HG03103 (cell line): ENCODE measurements around the gene TMEM87A.
"Not testable (repeated sequence)": the region's sequence is repeated elsewhere in the genome, so short reads cannot be mapped to it uniquely, and the experiment has no call there.

ENCODE experiments used
- ATAC-seq: cut with Tn5 transposase; IDR thresholded peaks from one replicate; pipeline ENCODE4 v1.9.1; 2021; ENCODE audit warnings: low read depth; ENCODE audit not compliant: unreplicated experiment

TMEM87A gene

GRCh38 chr15:42273900-42274701 lies 868 bp upstream of the TMEM87A start:
- ATAC-seq, result no peak

DNA sequence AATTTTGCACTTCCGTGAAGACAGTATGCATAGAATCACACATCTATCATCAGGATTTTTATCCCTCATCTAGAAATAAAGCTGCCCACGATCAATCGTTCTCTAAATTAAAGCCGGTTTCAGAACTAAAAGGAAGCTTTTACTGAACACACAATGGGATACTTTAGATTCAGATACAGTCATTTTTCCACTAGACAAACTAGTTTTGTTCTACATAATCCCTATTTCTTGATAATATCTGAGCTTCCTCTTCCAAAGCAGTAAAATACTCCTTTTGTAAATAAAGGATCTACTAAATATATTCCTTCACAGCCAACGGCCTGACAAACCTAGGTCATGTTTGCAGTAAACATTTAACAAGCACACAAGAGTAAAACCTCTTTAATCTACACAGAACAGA lies 2.2 kb downstream of the TMEM87A start:
- ATAC-seq, result no peak

- no peak for ATAC-seq
These were observed 2.7 kb downstream of the TMEM87A start for GRCh38 chr15:42270551-42270950.

DNA sequence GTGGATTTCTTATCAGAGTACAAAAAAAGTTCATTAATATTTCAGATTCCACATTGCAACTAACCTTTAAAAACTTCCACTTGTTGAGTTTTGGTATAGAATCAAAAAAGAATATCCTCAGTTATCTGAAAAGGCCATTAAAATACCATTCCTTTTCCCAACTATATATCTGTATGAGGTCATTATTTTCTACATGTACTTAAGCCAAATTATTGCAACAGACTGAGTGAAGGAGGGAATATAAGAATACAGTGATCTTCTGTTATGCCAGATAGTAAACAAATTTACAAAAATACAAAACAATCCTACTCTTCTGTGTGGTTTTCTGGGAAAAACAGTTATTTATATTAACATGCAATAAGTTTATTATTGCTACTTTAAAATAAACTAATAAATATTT lies 5.9 kb downstream of the TMEM87A start:
- no peak for ATAC-seq

DNA sequence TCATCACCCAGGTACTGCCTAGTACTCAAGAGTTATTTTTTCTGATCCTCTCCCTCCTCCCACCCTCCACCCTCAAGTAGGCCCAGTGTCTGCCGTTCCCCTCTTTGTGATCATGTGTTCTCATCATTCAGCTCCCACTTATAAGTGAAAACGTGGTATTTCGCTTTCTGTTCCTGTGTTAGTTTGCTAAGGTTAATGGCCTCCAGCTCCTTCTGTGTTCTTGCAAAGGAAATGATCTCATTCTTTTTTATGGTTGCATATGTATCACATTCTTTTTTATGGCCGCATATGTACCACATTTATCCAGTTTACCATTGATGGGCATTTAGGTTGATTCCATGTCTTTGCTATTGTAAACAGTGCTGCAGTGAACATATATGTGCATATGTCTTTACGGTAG lies 8.4 kb downstream of the TMEM87A start:
- ATAC-seq, result no peak

DNA sequence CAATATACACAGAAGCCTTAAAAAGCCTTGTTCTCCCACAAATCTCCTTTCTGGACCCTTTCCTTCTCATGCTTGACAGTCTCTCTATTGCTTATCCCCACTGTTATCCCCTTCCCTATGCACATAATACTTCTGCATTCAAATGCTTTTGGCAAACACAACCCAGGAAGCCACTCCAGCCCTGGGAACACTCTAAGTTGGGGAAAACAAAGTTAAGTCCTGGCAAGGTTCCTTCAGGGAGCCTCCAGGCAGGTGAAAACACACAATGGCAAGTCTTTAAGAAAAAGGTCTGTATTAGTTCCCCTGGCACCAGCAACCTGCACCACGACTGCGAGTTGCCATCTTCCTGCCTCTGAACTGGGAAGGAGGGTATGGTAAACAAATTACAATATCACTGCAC lies 19.9 kb downstream of the TMEM87A start:
- no peak for ATAC-seq

- ATAC-seq, result no peak
These were observed 32.4 kb downstream of the TMEM87A start for GRCh38 chr15:42240823-42241222.

- ATAC-seq, result no peak
These were observed 33.6 kb downstream of the TMEM87A start for GRCh38 chr15:42239528-42240182.

DNA sequence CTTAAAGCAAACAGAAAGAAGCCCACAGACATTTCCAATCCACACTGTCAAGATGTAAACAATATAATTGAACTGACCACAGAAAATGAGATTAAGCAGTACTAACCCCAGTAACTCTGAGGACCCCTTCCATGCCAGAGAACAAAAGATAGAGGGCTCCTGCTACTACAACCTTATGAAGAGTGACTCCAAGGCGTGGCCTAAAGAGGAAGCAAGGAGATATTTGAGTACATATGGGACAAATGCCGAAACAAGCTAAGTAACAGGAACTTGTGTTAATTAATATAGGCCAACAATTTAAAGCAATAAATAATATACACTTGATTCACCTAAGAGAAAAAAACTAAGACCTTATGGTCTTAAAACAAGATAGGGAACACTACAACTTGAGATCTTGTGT lies 40.1 kb downstream of the TMEM87A start:
- no peak for ATAC-seq

DNA sequence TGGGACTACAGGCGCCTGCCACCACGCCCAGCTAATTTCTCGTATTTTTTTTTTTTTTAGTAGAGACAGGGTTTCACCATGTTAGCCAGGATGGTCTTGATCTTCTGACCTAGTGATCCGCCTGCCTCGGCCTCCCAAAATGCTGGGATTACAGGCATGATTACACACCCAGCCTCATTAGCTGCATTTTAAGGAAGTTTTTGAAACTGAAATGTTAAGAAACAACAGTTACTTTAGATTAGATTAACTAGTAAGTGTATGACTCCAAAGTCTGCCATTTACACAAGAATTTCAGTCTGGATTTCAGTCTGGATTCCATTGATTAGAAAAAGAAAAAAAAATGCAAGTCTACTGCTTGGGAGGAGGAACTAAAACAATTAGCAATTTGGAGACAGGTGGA lies 40.6 kb downstream of the TMEM87A start:
- no peak for ATAC-seq

- ATAC-seq, result no peak
These were observed 42.1 kb downstream of the TMEM87A start for GRCh38 chr15:42231088-42231487.

DNA sequence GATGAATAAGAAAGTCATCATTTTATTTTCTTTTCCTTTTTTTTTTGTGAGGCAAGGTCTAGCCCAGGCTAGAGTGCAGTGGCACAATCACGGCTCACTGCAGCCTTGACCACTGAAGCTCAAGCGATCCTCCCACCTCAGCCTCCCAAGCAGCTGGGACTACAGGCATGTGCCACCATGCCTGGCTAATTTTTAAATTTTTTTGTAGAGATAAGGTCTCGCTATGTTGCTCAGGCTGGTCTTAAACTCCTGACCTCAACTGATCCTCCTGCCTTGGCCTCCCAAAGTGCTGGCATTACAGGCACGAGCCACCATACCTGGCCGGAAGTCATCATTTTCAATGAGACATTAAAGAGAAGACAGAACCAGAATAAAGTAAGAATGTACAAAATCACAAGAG lies 44.3 kb downstream of the TMEM87A start:
- ATAC-seq, result not testable (repeated sequence)

- no peak for ATAC-seq
These were observed 45.2 kb downstream of the TMEM87A start for GRCh38 chr15:42228036-42228435.

DNA sequence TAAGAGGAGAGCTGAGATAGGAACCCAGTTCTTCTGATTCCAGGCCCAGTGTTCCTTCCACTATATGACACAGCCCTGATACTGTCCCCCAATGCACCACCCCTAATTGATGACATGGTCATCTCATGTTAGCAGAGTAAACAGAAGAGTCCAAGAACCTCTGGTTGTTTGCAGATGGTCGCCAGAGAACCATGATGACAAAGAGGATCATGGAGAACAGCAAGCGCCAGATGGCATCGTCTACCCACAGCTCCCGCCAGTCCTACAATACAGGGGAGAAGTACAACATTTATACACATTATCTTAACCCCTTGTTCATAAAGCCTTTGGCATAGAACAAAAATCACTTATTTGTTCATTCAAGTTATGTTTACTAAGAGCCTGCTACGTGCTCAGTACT lies 46.6 kb downstream of the TMEM87A start:
- no peak for ATAC-seq

DNA sequence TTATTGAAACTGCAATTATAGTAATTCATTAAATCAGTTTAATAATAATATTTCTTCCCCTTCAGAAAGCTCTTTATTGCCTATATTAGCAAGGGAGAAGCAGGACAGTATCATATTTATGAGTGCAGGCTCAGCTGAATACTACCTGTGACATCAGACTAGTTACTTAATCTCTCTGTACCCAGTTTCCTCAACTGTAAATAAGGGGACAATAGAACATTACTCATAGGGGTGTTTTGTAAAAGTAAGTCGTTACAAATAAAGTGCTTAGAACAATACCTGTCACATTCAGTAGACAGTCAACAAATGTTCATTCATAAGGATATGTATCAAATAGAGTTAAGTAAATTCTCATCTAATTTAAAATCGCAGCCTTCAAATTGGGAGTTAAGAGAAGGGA lies 53.0 kb downstream of the TMEM87A start:
- ATAC-seq, result no peak

DNA sequence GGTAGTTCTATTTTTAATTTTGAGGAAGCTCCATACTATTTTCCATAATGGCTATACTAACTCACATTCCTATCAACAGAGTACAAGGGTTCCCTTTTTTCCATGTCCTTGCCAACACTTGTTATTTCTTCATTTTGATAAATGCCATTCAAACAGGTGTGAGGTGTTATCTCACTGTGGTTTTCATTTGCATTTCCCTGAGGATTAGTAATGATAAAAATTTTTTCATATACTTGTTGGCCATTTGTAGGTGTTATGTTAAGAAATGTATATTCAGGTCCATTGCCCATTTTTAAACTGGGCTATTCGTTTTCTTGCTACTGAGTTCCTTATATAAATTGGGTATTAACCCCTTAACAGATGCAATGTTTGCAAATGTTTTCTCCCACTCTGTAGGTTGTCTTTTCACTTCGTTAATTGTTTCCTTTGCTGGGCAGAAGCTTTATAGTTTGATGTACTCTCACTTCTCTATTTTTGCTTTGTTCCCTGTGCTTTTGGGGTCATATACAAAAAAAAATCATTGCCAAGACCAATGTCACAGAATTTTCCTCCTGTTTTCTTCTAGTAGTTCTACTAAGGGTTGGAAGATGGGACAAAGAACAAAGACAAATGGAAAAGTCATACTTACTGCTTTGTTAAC lies 54.2 kb downstream of the TMEM87A start:
- no peak for ATAC-seq

DNA sequence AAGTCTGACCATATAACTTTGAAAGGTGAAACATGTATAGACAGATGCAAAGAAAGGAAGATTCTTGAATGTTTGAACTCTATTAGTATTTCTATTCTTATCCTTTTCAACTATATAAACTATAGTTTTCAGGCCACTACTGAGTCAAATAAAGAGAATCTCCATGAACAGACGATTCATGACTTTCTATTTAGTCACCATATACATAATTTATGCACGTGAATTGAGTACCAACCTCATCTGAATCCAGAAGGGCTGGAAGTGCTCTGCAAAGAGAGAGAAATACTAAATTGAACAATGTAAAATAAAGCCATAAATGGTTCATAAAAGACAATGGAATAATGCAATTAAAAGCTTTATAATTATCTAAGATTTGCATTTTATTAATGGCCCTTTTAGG lies 55.7 kb downstream of the TMEM87A start:
- no peak for ATAC-seq

GRCh38 chr15:42215913-42216829 lies 57.1 kb downstream of the TMEM87A start:
- ATAC-seq, result no peak

GRCh38 chr15:42214600-42214999 lies 58.6 kb downstream of the TMEM87A start:
- ATAC-seq, result no peak

DNA sequence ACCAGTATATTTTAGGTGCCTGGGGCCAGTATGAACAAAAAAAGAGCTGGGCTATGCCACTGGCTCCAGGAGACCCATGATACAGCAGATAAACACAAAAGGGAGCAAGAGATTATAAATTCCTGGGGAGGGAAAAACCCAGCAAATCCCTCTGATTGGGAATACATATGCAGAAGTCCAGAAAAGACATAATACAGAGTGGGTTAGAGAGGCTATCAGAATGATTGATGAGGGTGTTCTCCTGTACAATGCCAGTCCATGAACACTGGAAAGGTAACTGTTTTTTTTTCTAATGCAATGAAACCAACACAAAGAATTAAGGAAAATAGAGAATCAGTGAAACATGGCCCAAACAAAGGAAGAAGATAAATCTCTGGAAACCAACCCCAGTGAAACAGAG lies 59.7 kb downstream of the TMEM87A start:
- no peak for ATAC-seq

DNA sequence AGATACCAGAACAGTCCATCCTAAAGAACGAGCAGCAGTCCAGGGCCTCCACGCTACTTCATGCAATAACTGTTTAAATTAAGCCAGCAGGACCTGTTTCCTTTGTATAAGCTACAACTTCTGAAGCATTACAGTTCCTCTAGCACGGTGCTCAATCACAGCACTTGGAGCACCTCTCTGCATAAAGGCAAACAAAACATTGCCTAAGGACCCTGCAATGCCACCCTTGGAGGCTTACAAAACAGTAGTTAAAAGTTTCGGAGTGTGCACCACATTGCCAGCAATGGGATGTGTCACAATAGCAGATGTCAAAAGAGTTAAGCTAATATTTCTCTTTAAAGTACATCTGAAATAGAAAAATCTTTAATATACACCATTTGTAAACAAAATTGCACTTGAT lies 62.5 kb downstream of the TMEM87A start:
- ATAC-seq, result no peak
